NOMO-1 treated with DMSO at 0.1 percent for 48 hours (cell line): ENCODE data around the gene C9orf57.
"Not testable (repeated sequence)": the region's sequence is repeated elsewhere in the genome, so short reads cannot be mapped to it uniquely, and the experiment has no call there.

Experiments used
- DNase-seq: peaks from one replicate; lab custom pipeline; 2025; ENCODE audit not compliant: unreplicated experiment; lab: John Stamatoyannopoulos, UW

C9orf57 gene

GRCh38 chr9:72025906-72026305, 34.5 kb downstream of the C9orf57 start:
- DNase-seq = no peak

- no peak for DNase-seq
These were observed 36.8 kb downstream of the C9orf57 start for GRCh38 chr9:72023596-72023995.

- DNase-seq = peak; percentile 22
These were observed 37.6 kb downstream of the C9orf57 start for GRCh38 chr9:72022841-72023240.

GRCh38 chr9:72013292-72013760, 47.1 kb downstream of the C9orf57 start:
- DNase-seq = peak; percentile 1

- DNase-seq = no peak
These were observed 47.8 kb downstream of the C9orf57 start for GRCh38 chr9:72012646-72013045.

- DNase-seq = not testable (repeated sequence)
These were observed 52.7 kb downstream of the C9orf57 start for GRCh38 chr9:72007726-72008125.

GRCh38 chr9:72006501-72006900, 53.9 kb downstream of the C9orf57 start:
- DNase-seq = no peak

GRCh38 chr9:72005451-72005850, 55.0 kb downstream of the C9orf57 start:
- DNase-seq = no peak
